ENCODE data around the gene SMYD5. TPM values are rescaled to one million over a fixed set of nuclear protein-coding genes. Genes with fewer than 3 reads are reported as not detected.

Gene SMYD5
- total RNA-seq, 2 donors from 2014 or later = 12.6 to 16.2 TPM

DNA sequence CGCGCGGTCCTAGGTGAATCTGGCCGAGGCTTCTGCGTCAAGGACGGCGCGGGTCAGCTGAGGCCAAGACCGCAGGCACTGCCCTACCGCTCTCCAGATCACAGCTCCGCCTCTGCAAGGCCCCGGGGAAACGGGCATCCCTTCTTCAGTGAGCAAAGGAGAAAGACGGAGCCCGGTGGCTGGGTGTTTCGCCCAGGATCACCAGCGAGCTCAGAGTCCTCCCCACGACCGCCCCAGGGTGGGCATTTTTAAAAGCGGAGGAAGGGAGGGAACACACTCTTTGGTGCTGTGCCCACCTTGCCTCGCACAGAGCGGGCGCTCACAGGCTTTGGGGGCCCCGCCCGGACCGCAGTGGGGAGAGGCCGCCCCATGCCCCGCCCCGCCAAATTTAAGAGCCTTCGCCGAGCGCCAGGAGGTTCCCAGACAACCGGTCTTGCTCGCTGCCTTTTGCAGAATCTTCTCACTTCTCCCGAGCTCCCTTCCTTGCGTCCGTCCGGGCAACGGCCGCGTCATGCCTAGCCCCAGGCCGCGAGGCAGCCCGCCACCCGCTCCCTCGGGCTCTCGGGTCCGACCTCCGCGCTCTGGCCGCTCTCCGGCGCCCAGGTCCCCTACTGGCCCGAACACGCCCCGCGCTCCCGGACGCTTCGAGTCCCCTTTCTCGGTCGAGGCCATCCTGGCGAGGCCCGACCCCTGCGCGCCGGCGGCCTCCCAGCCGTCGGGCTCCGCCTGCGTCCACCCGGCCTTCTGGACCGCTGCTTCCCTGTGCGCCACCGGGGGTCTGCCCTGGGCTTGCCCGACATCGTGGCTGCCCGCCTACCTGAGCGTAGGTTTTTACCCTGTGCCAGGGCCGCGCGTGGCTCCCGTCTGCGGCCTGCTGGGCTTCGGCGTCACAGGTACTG is 11.6 kb upstream of the SMYD5 start, which contains the start of gene NOTO:
NOTO (plus strand) TSS at position 419 of the 899 bp plus-strand sequence; CDS start at position 512, 93 bp downstream.
- TF ChIP-seq, protein P1, sequence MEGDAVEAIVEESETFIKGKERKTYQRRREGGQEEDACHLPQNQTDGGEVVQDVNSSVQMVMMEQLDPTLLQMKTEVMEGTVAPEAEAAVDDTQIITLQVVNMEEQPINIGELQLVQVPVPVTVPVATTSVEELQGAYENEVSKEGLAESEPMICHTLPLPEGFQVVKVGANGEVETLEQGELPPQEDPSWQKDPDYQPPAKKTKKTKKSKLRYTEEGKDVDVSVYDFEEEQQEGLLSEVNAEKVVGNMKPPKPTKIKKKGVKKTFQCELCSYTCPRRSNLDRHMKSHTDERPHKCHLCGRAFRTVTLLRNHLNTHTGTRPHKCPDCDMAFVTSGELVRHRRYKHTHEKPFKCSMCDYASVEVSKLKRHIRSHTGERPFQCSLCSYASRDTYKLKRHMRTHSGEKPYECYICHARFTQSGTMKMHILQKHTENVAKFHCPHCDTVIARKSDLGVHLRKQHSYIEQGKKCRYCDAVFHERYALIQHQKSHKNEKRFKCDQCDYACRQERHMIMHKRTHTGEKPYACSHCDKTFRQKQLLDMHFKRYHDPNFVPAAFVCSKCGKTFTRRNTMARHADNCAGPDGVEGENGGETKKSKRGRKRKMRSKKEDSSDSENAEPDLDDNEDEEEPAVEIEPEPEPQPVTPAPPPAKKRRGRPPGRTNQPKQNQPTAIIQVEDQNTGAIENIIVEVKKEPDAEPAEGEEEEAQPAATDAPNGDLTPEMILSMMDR (IDR thresholded peaks at IDR 0.05) = no peak

DNA sequence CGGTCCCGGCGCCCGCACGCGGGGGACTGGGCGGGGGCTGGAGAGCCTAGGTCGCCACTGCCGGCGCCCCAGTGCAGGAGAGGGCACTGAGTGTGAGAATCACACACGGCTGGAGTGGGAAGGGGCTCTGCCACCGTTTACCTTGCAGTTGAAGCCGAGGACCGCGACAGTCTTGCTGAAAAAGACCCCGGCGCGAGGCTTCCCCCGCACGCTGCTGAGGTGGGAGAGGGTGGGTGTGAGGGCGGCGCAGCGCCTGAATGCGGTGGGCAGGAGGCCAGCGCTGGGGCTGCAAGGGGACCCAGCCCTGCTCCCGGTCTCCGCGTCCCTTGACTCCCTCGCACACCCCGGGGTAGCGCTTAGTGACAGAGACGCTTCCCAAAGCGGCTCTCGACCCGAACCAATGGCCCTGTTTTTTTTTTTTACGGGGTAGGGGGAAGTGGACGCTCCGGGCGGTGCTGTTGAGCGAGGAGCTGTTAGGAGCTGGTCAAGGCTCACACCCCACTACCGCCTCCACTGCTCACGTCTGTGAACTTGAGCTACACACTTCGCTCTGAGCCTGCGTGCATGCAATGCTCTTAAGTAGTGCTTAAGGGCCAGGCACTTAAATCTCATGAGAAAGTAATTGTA is 10.9 kb upstream of the SMYD5 start:
- H3K27ac ChIP-seq = no peak overlapping the region
- no peaks in the 10 kb centered on the region for H3K36me3 ChIP-seq
- no peaks in the 10 kb centered on the region for H3K9me3 ChIP-seq
- peak overlapping the region; percentile 64 for H3K4me3 ChIP-seq
- DNase-seq (ENCODE audit: low spot score) = no peak
- ATAC-seq (ENCODE audit: insufficient number of reproducible peaks, low FRiP score, low read depth) = no peak
- H3K4me1 ChIP-seq (ENCODE audit: control insufficient read depth in 1 of 2, low read depth in 2 of 2) = peaks cover 7 to 18% of the 10 kb centered on the region in 2 donors
- H3K27me3 ChIP-seq (replicated peaks; ENCODE audit: insufficient read depth) = peaks cover 8% of the 10 kb centered on the region
- TF ChIP-seq, protein P1 (IDR thresholded peaks at IDR 0.05) = no peak

More for the DNA sequence above, 11.6 kb upstream of the SMYD5 start, which contains the start of gene NOTO:
- H3K9me3 ChIP-seq = no peaks in the 10 kb centered on the region
- H3K4me3 ChIP-seq = peak within 1 kb of the TSS; percentile 64
- H3K27me3 ChIP-seq (replicated peaks; ENCODE audit: insufficient read depth) = peaks cover 8% of the 10 kb centered on the region
- DNase-seq (ENCODE audit: low spot score) (no peak), ATAC-seq (ENCODE audit: insufficient number of reproducible peaks, low FRiP score, low read depth) (peak; percentile 28)
- peaks cover 7 to 18% of the 10 kb centered on the region in 2 donors for H3K4me1 ChIP-seq (ENCODE audit: control insufficient read depth in 1 of 2, low read depth in 2 of 2)
- no peak within 1 kb of the TSS for H3K27ac ChIP-seq
- H3K36me3 ChIP-seq = no peaks in the 10 kb centered on the region

DNA sequence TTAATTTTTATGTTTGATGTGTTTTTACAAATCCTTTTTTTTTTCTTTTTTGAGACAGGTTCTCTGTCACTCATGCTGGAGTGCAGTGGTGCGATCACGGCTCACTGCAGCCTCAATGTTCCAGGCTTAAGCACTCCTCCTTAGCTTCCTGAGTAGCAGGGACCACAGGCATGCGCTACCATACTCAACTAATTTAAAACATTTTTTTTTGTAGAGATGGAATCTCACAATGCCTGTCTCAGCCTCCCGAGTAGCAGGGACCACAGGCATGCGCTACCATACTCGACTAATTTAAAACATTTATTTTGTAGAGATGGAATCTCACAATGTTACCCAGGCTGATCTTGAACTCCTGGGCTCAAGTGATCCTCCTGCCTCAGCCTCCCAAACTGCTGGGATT is 8.4 kb upstream of the SMYD5 start:
- DNase-seq (ENCODE audit: low spot score) (no peak), ATAC-seq (ENCODE audit: insufficient number of reproducible peaks, low FRiP score, low read depth) (no peak)
- Histone ChIP-seq H3K36me3 (no peaks in the 10 kb centered on the region), H3K4me3 (no peak overlapping the region), H3K4me1 (ENCODE audit: control insufficient read depth in 1 of 2, low read depth in 2 of 2) (peaks cover 7 to 18% of the 10 kb centered on the region in 2 donors), H3K27ac (no peak overlapping the region), H3K27me3 (replicated peaks; ENCODE audit: insufficient read depth) (peaks cover 8% of the 10 kb centered on the region), H3K9me3 (no peaks in the 10 kb centered on the region)
- TF ChIP-seq, protein P1 (IDR thresholded peaks at IDR 0.05) = no peak

DNA sequence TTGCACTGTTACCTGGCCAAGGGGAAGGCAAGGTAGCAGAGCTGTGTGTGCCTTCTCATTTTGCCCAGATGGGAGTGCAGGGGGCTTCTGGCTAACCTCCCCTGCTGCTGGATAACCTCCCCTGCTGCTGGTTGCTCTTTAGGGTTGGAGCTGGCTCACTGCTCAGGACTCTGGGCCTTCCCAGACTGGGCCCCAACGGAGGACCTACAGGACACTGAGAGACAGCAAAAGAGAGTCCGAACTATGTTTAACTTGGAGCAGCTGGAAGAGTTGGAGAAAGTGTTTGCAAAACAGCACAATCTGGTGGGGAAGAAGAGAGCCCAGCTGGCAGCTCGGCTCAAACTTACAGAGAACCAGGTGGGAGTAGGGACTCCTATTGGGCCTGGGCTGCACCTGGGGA is 5.8 kb upstream of the SMYD5 start:
- Histone ChIP-seq H3K4me3 (no peak overlapping the region), H3K9me3 (no peaks in the 10 kb centered on the region), H3K27ac (no peak overlapping the region), H3K36me3 (no peaks in the 10 kb centered on the region), H3K27me3 (replicated peaks; ENCODE audit: insufficient read depth) (peaks cover under 1% of the 10 kb centered on the region), H3K4me1 (ENCODE audit: control insufficient read depth in 1 of 2, low read depth in 2 of 2) (peaks cover 12 to 18% of the 10 kb centered on the region in 2 donors)
- ATAC-seq (ENCODE audit: insufficient number of reproducible peaks, low FRiP score, low read depth) (no peak), DNase-seq (ENCODE audit: low spot score) (no peak)
- TF ChIP-seq, protein P1 (IDR thresholded peaks at IDR 0.05) = no peak

DNA sequence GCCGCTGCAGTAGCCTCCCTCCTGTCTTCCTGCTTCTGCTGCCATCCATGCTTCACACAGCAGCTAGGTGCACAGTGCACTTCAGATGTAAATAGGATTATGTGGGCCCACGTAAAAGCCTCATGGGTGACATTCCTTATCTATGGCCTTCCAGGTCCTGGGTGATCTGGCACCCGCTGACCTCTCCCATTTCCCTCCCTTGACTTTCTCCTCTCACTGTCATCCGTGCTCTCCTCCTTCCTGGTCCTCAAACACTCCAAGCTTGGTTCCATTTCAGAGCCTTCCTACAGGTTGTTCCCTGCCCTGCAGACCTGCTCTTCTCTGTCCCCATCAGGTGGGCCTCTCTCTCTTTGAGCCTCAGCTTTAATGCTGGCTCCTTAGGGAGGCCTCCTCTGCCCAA is 4.0 kb upstream of the SMYD5 start:
- Histone ChIP-seq H3K27ac (no peak overlapping the region), H3K4me3 (no peak overlapping the region), H3K27me3 (replicated peaks; ENCODE audit: insufficient read depth) (no peaks in the 10 kb centered on the region), H3K9me3 (no peaks in the 10 kb centered on the region), H3K4me1 (ENCODE audit: control insufficient read depth in 1 of 2, low read depth in 2 of 2) (peaks cover 14 to 28% of the 10 kb centered on the region in 2 donors), H3K36me3 (no peaks in the 10 kb centered on the region)
- TF ChIP-seq, protein P1 (IDR thresholded peaks at IDR 0.05) = no peak
- no peak for DNase-seq (ENCODE audit: low spot score)
- no peak for ATAC-seq (ENCODE audit: insufficient number of reproducible peaks, low FRiP score, low read depth)

All from thoracic aorta (tissue), 2 donors.